HepG2 (cell line): ENCODE measurements around the gene TEX101. TPM values are rescaled to one million over a fixed set of nuclear protein-coding genes. Genes with fewer than 3 reads are reported as not detected.

Experiments used
- ATAC-seq: fragments of 200-7000 bp; cut with Tn5 transposase; 3 replicates; pipeline ENCODE4 v1.9.1; 2020; ENCODE audit warnings: mild to moderate bottlenecking, moderate library complexity
- BruUV-seq: library from RNA; stranded (reverse); fragments of 400-500 nt; replicated peaks from 2 replicates; lab custom pipeline; 2021; lab: Mats Ljungman, UMichigan
- CTCF ChIA-PET: fragments of 300-600 bp; formaldehyde crosslinking; extraction: SDS; loops from one replicate; lab custom pipeline; 2021; ENCODE audit warnings: low total read pairs, inconsistent platforms, low intra/inter-chr PET ratio; lab: Yijun Ruan, JAX
- POLR2A ChIA-PET: fragments of 350-600 bp; sonication (Branson Sonifier 250); formaldehyde crosslinking; loops from one replicate; lab custom pipeline; 2020; ENCODE audit warnings: antibody characterized with exemption, inconsistent platforms; lab: Yijun Ruan, JAX
- DNase-seq: peaks from one replicate; pipeline ENCODE4 v3.0.0-alpha.2; 2015; ENCODE audit warnings: low spot score
- FAIRE-seq: peaks from 3 replicates; lab custom pipeline; 2011; peaks lifted over from hg19 to GRCh38; lab: Jason Lieb, UNC
- H2AFZ ChIP-seq: one replicate; pipeline ENCODE4 v1.6.1; 2011; ENCODE audit warnings: low read length, inconsistent platforms
- H3K27ac ChIP-seq: fragments of 300-600 bp; 3 replicates; pipeline ENCODE4 v1.8.0; 2011; ENCODE audit warnings: mixed run types, mild to moderate bottlenecking, mixed read lengths, low read length, inconsistent platforms; ENCODE audit not compliant: insufficient read depth; ENCODE audit errors: extremely low read length
- H3K27me3 ChIP-seq, 2 experiments: fragments of 200-600 bp in 1 of 2; 2 replicates in 1 of 2; 3 replicates in 1 of 2; pipeline versions ENCODE4 v1.6.0 to v1.8.0; 2011; ENCODE audit warnings: low read length in 2 of 2, mild to moderate bottlenecking in 2 of 2, moderate library complexity in 2 of 2, inconsistent platforms in 1 of 2; ENCODE audit not compliant: insufficient read depth in 2 of 2, control insufficient read depth in 1 of 2
- H3K36me3 ChIP-seq, 2 experiments: fragments of 200-600 bp in 1 of 2; replicated peaks in 1 of 2; 2 replicates in 1 of 2; 3 replicates in 1 of 2; pipeline versions ENCODE4 v1.5.1 to v1.8.0; 2011; ENCODE audit warnings: low read length in 2 of 2, inconsistent platforms in 1 of 2; ENCODE audit not compliant: insufficient read depth in 2 of 2, control insufficient read depth in 1 of 2
- H3K4me1 ChIP-seq: 2 replicates; pipeline ENCODE4 v1.5.1; 2012; ENCODE audit warnings: low read length, inconsistent platforms; ENCODE audit not compliant: insufficient read depth
- H3K4me2 ChIP-seq: 2 replicates; pipeline ENCODE4 v1.6.0; 2011; ENCODE audit warnings: low read depth, low read length, inconsistent platforms
- H3K4me3 ChIP-seq, 3 experiments: fragments of 200-600 bp in 1 of 3; sonication (generic), shearing (Covaris generic) in 1 of 3; replicated peaks in 1 of 3; 2 replicates each; pipeline ENCODE4 v1.5.1; 2011 to 2016; ENCODE audit warnings: low read length in 3 of 3, inconsistent platforms in 2 of 3, low read depth in 2 of 3, mild to moderate bottlenecking in 2 of 3, control low read depth in 1 of 3, mixed read lengths in 1 of 3; ENCODE audit not compliant: insufficient read depth in 1 of 3
- H3K79me2 ChIP-seq: one replicate; pipeline ENCODE4 v1.6.1; 2011; ENCODE audit warnings: low read length, inconsistent platforms; ENCODE audit not compliant: insufficient read depth
- H3K9ac ChIP-seq: 2 replicates; pipeline ENCODE4 v1.6.0; 2011; ENCODE audit warnings: mild to moderate bottlenecking, low read depth, low read length, inconsistent platforms; ENCODE audit not compliant: insufficient read depth
- H3K9me3 ChIP-seq: 2 replicates; pipeline ENCODE4 v1.5.1; 2012; ENCODE audit warnings: mild to moderate bottlenecking, low read length
- H4K20me1 ChIP-seq: 2 replicates; pipeline ENCODE4 v1.6.0; 2011; ENCODE audit warnings: inconsistent platforms, mild to moderate bottlenecking, low read length, moderate library complexity; ENCODE audit not compliant: insufficient read depth
- AKAP8 ChIP-seq: sonication (generic); formaldehyde crosslinking; IDR thresholded peaks from 2 replicates; pipeline ENCODE4 v1.5.1; 2020; ENCODE audit warnings: mild to moderate bottlenecking, missing genetic modification reagents
- GZF1 ChIP-seq: sonication (generic); formaldehyde crosslinking; IDR thresholded peaks from 2 replicates; pipeline ENCODE4 v1.5.1; 2020; ENCODE audit warnings: mild to moderate bottlenecking, missing genetic modification reagents
- HIVEP1 ChIP-seq: sonication (generic); formaldehyde crosslinking; IDR thresholded peaks from 2 replicates; pipeline ENCODE4 v1.4.0; 2020; ENCODE audit warnings: mild to moderate bottlenecking, missing genetic modification reagents
- RBAK ChIP-seq: sonication (generic); formaldehyde crosslinking; IDR thresholded peaks from 2 replicates; pipeline ENCODE4 v1.5.1; 2020; ENCODE audit warnings: mild to moderate bottlenecking, missing genetic modification reagents
- SMAD9 ChIP-seq: sonication (generic); formaldehyde crosslinking; IDR thresholded peaks from 2 replicates; pipeline ENCODE4 v1.5.1; 2020; ENCODE audit warnings: mild to moderate bottlenecking, missing genetic modification reagents
- ZBTB49 ChIP-seq: sonication (generic); formaldehyde crosslinking; IDR thresholded peaks from 2 replicates; pipeline ENCODE4 v1.4.0; 2020; ENCODE audit warnings: missing genetic modification reagents, borderline replicate concordance
- ZNF10 ChIP-seq: sonication (generic); formaldehyde crosslinking; IDR thresholded peaks from 2 replicates; pipeline ENCODE4 v1.4.0; 2020; ENCODE audit warnings: mild to moderate bottlenecking, low read depth, missing genetic modification reagents, borderline replicate concordance
- ZNF12 ChIP-seq: sonication (generic); formaldehyde crosslinking; IDR thresholded peaks from 2 replicates; pipeline ENCODE4 v1.5.0; 2020; ENCODE audit warnings: missing genetic modification reagents
- ZNF652 ChIP-seq: IDR thresholded peaks from 2 replicates; pipeline ENCODE4 v1.6.1; 2016; ENCODE audit warnings: low read depth, borderline replicate concordance
- ZNF713 ChIP-seq: sonication (generic); formaldehyde crosslinking; IDR thresholded peaks from 2 replicates; pipeline ENCODE4 v1.4.0; 2020; ENCODE audit warnings: mild to moderate bottlenecking, missing genetic modification reagents
- WGBS: methylation state at CpG from one replicate; pipeline ENCODE4 v1.1.6; 2017; ENCODE audit warnings: low lambda C conversion rate; 5-methylcytosine and 5-hydroxymethylcytosine counted together
- in situ Hi-C: cut with HindIII; loops from 2 replicates; pipeline ENCODE4 v1.10.0; 2017; ENCODE audit warnings: low pct_unique_long_range_greater_than_20kb; ENCODE audit not compliant: extremely low pct_ligation_motif_present
- intact Hi-C: fragments of 100-400 bp; cut with micrococcal nuclease; formaldehyde crosslinking; loops from one replicate; pipeline ENCODE4 v1.10.0; 2022; ENCODE audit not compliant: unreplicated experiment
- polyA plus RNA-seq, 8 experiments: library from polyadenylated mRNA; depleted of rRNA in 3 of 8; stranded (reverse) in 7 of 8; unstranded in 1 of 8; fragments of >200 nt; fragmentation: Illumina TruSeq in 4 of 8; extraction: Trizol in 4 of 8; gene quantifications; 2 replicates each; pipeline versions ENCODE4 v1.2.1 to v1.2.3, GENCODE V29; 2011 to 2016; ENCODE audit warnings: low read depth in 4 of 8, missing spikeins in 1 of 8, mixed read lengths in 1 of 8; ENCODE audit not compliant: insufficient read depth in 1 of 8
- total RNA-seq, 5 experiments: library from RNA; depleted of rRNA; stranded (reverse); fragments of >200 nt; fragmentation: Illumina TruSeq; extraction: Trizol; gene quantifications; 2 replicates each; pipeline ENCODE4 v1.2.3, GENCODE V29; 2016; ENCODE audit warnings: low read depth in 1 of 5
- TF ChIP-seq, protein P1 (sequence below): sonication (generic); formaldehyde crosslinking; IDR thresholded peaks from 2 replicates; pipeline ENCODE4 v1.5.0; 2020; ENCODE audit warnings: mild to moderate bottlenecking, missing genetic modification reagents

TEX101 gene
- total and polyA plus RNA-seq, 2 of the 13 experiments (the other 11 are each of a cell fraction or from before 2014, with no cell fraction given): not detected

DNA sequence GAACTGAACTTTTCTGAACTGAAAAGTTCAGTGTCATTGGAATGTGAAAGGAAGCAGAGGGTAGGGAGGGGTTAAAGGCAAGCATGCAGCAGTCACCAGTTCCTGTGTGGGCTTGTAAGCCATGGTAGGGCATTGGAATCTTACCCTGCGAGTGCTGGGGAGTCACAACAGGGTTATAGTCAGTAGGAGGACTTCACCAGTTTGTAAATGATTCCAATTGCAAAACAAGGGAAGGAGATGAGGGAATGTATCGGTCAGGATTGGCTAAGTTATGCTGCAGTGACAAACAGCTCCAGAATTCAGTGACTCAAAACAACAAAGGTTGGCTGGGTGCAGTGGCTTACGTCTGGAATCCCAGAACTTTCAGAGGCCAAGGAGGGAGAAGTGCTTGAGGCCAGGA, 37.9 kb downstream of the TEX101 start:
- WGBS: 46% methylated on average over 3 of the region's 3 CpGs
- Histone ChIP-seq H2AFZ (no peak overlapping the region), H3K4me2 (no peak overlapping the region), H3K79me2 (no peaks in the 10 kb centered on the region), H3K36me3 (no peaks in the 10 kb centered on the region), H3K4me3 (no peak overlapping the region), H3K27ac (no peak overlapping the region), H3K9me3 (no peaks in the 10 kb centered on the region), H3K4me1 (peaks cover 10% of the 10 kb centered on the region; the same call in 1 of the 2 replicates), H3K27me3 (no peaks in the 10 kb centered on the region), H3K9ac (no peak overlapping the region), H4K20me1 (no peaks in the 10 kb centered on the region)
- ChIA-PET POLR2A (no interaction called here), CTCF (no interaction called here)
- intact Hi-C loops: no loop called here
- peak; percentile 42; the same call in 1 of the 2 replicates for TF ChIP-seq ZNF652 (CRISPR knock-in tag)
- TF ChIP-seq RBAK (CRISPR knock-in tag): peak; percentile 84; the same call in 1 of the 2 replicates
- TF ChIP-seq ZNF12 (CRISPR knock-in tag): peak; percentile 98
- TF ChIP-seq HIVEP1 (CRISPR knock-in tag): no peak
- no peak for ATAC-seq
- no TSS peak for BruUV-seq
- no peak for DNase-seq
- FAIRE-seq: no peak
- in situ Hi-C loops: no loop called here

DNA sequence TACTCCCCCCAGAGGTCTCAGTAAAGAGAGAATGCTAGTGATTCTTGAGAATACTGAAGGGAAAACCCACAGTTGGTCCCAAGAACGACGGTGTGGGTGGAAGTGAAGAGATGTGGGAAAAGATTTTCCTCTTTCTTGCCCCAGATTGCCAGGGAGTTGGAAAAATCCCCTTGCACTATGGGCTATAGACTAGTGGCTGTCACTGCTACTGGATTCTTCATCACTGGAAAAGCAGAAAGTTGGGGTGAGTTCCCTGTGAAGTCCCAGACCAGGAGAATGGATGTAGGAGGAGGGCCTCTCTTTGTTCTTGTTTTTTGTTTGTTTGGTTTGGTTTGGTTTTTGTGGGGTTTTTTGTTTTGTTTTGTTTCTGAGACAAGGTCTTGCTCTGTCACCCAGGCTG, 39.3 kb downstream of the TEX101 start:
- H3K9me3 ChIP-seq: no peaks in the 10 kb centered on the region
- no TSS peak for BruUV-seq
- TF ChIP-seq GZF1 (no peak), ZBTB49 (no peak), AKAP8 (CRISPR knock-in tag) (no peak), ZNF713 (CRISPR knock-in tag) (no peak), SMAD9 (CRISPR knock-in tag) (no peak), ZNF10 (no peak)
- TF ChIP-seq, protein P1, sequence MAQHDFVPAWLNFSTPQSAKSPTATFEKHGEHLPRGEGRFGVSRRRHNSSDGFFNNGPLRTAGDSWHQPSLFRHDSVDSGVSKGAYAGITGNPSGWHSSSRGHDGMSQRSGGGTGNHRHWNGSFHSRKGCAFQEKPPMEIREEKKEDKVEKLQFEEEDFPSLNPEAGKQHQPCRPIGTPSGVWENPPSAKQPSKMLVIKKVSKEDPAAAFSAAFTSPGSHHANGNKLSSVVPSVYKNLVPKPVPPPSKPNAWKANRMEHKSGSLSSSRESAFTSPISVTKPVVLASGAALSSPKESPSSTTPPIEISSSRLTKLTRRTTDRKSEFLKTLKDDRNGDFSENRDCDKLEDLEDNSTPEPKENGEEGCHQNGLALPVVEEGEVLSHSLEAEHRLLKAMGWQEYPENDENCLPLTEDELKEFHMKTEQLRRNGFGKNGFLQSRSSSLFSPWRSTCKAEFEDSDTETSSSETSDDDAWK (CRISPR knock-in tag): no peak
- in situ Hi-C loops (no loop called here), intact Hi-C loops (no loop called here)
- H2AFZ ChIP-seq: no peak overlapping the region
- H3K27me3 ChIP-seq: no peaks in the 10 kb centered on the region
- no peak overlapping the region for H3K4me2 ChIP-seq
- H4K20me1 ChIP-seq: no peaks in the 10 kb centered on the region
- CTCF ChIA-PET: no interaction called here
- H3K9ac ChIP-seq: no peak overlapping the region
- ATAC-seq (no peak), DNase-seq (no peak), FAIRE-seq (no peak)
- peaks cover 10% of the 10 kb centered on the region; the same call in 1 of the 2 replicates for H3K4me1 ChIP-seq
- no peak overlapping the region for H3K27ac ChIP-seq
- 69% methylated on average over 2 of the region's 2 CpGs for WGBS
- H3K36me3 ChIP-seq: no peaks in the 10 kb centered on the region
- H3K4me3 ChIP-seq: no peak overlapping the region
- POLR2A ChIA-PET: no interaction called here
- H3K79me2 ChIP-seq: no peaks in the 10 kb centered on the region
